ENCODE data around the gene EPAS1.

The EPAS1 gene

GRCh38 chr2:46283693-46284092 lies 13.5 kb upstream of the EPAS1 start:
- no peaks in the 10 kb centered on the region for H3K36me3 ChIP-seq (ENCODE audit: insufficient read depth, low read length)
- no peaks in the 10 kb centered on the region; the same call in 1 of the 2 replicates for H3K4me1 ChIP-seq (ENCODE audit: insufficient read depth, low read length)
- no peak overlapping the region for H3K9ac ChIP-seq (ENCODE audit: low read depth, low read length)
- no peaks in the 10 kb centered on the region for H3K9me3 ChIP-seq (ENCODE audit: control insufficient read depth, insufficient read depth, low read length)

- Histone ChIP-seq H3K36me3 (ENCODE audit: insufficient read depth, low read length) (no peaks in the 10 kb centered on the region), H3K9ac (ENCODE audit: low read depth, low read length) (no peak overlapping the region), H3K4me1 (ENCODE audit: insufficient read depth, low read length) (no peaks in the 10 kb centered on the region; the same call in 1 of the 2 replicates), H3K9me3 (ENCODE audit: control insufficient read depth, insufficient read depth, low read length) (no peaks in the 10 kb centered on the region)
These were observed 12.9 kb upstream of the EPAS1 start for GRCh38 chr2:46284260-46284659.

- no peaks in the 10 kb centered on the region for H3K9me3 ChIP-seq (ENCODE audit: control insufficient read depth, insufficient read depth, low read length)
- H3K36me3 ChIP-seq (ENCODE audit: insufficient read depth, low read length): no peaks in the 10 kb centered on the region
- no peaks in the 10 kb centered on the region; the same call in 1 of the 2 replicates for H3K4me1 ChIP-seq (ENCODE audit: insufficient read depth, low read length)
- no peak overlapping the region for H3K9ac ChIP-seq (ENCODE audit: low read depth, low read length)
These were observed 12.4 kb upstream of the EPAS1 start for GRCh38 chr2:46284796-46285195.

- no peaks in the 10 kb centered on the region for H3K9me3 ChIP-seq (ENCODE audit: control insufficient read depth, insufficient read depth, low read length)
- no peaks in the 10 kb centered on the region for H3K36me3 ChIP-seq (ENCODE audit: insufficient read depth, low read length)
- no peak overlapping the region for H3K9ac ChIP-seq (ENCODE audit: low read depth, low read length)
- no peaks in the 10 kb centered on the region; the same call in 1 of the 2 replicates for H3K4me1 ChIP-seq (ENCODE audit: insufficient read depth, low read length)
These were observed 10.5 kb upstream of the EPAS1 start for GRCh38 chr2:46286715-46287114.

GRCh38 chr2:46290078-46290477 lies 7.1 kb upstream of the EPAS1 start:
- Histone ChIP-seq H3K9me3 (ENCODE audit: control insufficient read depth, insufficient read depth, low read length) (no peaks in the 10 kb centered on the region), H3K4me1 (ENCODE audit: insufficient read depth, low read length) (0 out of 2 replicates have a peak, but pooled peaks cover 4% of the 10 kb centered on the region), H3K36me3 (ENCODE audit: insufficient read depth, low read length) (no peaks in the 10 kb centered on the region), H3K9ac (ENCODE audit: low read depth, low read length) (no peak overlapping the region)

GRCh38 chr2:46293466-46293865 lies 3.7 kb upstream of the EPAS1 start:
- Histone ChIP-seq H3K36me3 (ENCODE audit: insufficient read depth, low read length) (no peaks in the 10 kb centered on the region), H3K4me1 (ENCODE audit: insufficient read depth, low read length) (0 out of 2 replicates have a peak, but pooled peaks cover 4% of the 10 kb centered on the region), H3K9me3 (ENCODE audit: control insufficient read depth, insufficient read depth, low read length) (no peaks in the 10 kb centered on the region), H3K9ac (ENCODE audit: low read depth, low read length) (no peak overlapping the region)

- Histone ChIP-seq H3K4me1 (ENCODE audit: insufficient read depth, low read length) (peaks cover 5% of the 10 kb centered on the region; the same call in 1 of the 2 replicates), H3K9me3 (ENCODE audit: control insufficient read depth, insufficient read depth, low read length) (no peaks in the 10 kb centered on the region), H3K9ac (ENCODE audit: low read depth, low read length) (no peak overlapping the region), H3K36me3 (ENCODE audit: insufficient read depth, low read length) (no peaks in the 10 kb centered on the region)
These were observed 2.9 kb upstream of the EPAS1 start for GRCh38 chr2:46294176-46294836.

GRCh38 chr2:46296216-46296839 lies 879 bp upstream of the EPAS1 start:
- H3K36me3 ChIP-seq (ENCODE audit: insufficient read depth, low read length): no peaks in the 10 kb centered on the region
- 0 out of 2 replicates have a peak, but pooled peaks cover 3% of the 10 kb centered on the region for H3K9me3 ChIP-seq (ENCODE audit: control insufficient read depth, insufficient read depth, low read length)
- H3K4me1 ChIP-seq (ENCODE audit: insufficient read depth, low read length): peaks cover 17% of the 10 kb centered on the region
- peak overlapping the region; percentile 65; the same call in 1 of the 2 replicates for H3K9ac ChIP-seq (ENCODE audit: low read depth, low read length)

- H3K9me3 ChIP-seq (ENCODE audit: control insufficient read depth, insufficient read depth, low read length): 0 out of 2 replicates have a peak, but pooled peaks cover 3% of the 10 kb centered on the region
- H3K9ac ChIP-seq (ENCODE audit: low read depth, low read length): peak overlapping the region; percentile 82
- peaks cover 17% of the 10 kb centered on the region for H3K4me1 ChIP-seq (ENCODE audit: insufficient read depth, low read length)
- no peaks in the 10 kb centered on the region for H3K36me3 ChIP-seq (ENCODE audit: insufficient read depth, low read length)
These were observed 502 bp downstream of the EPAS1 start for GRCh38 chr2:46297546-46298271.

- Histone ChIP-seq H3K9ac (ENCODE audit: low read depth, low read length) (peak overlapping the region; percentile 82; the same call in 1 of the 2 replicates), H3K36me3 (ENCODE audit: insufficient read depth, low read length) (no peaks in the 10 kb centered on the region), H3K4me1 (ENCODE audit: insufficient read depth, low read length) (peaks cover 17% of the 10 kb centered on the region), H3K9me3 (ENCODE audit: control insufficient read depth, insufficient read depth, low read length) (0 out of 2 replicates have a peak, but pooled peaks cover 3% of the 10 kb centered on the region)
These were observed 990 bp downstream of the EPAS1 start for GRCh38 chr2:46298272-46298521.

GRCh38 chr2:46298522-46299353 lies 1.5 kb downstream of the EPAS1 start:
- Histone ChIP-seq H3K36me3 (ENCODE audit: insufficient read depth, low read length) (no peaks in the 10 kb centered on the region), H3K9me3 (ENCODE audit: control insufficient read depth, insufficient read depth, low read length) (0 out of 2 replicates have a peak, but pooled peaks cover 3% of the 10 kb centered on the region), H3K9ac (ENCODE audit: low read depth, low read length) (peak overlapping the region; percentile 82), H3K4me1 (ENCODE audit: insufficient read depth, low read length) (peaks cover 16% of the 10 kb centered on the region)

GRCh38 chr2:46299365-46300263 lies 2.4 kb downstream of the EPAS1 start:
- Histone ChIP-seq H3K9me3 (ENCODE audit: control insufficient read depth, insufficient read depth, low read length) (0 out of 2 replicates have a peak, but pooled peaks cover 5% of the 10 kb centered on the region), H3K36me3 (ENCODE audit: insufficient read depth, low read length) (no peaks in the 10 kb centered on the region), H3K4me1 (ENCODE audit: insufficient read depth, low read length) (peaks cover 17% of the 10 kb centered on the region), H3K9ac (ENCODE audit: low read depth, low read length) (peak overlapping the region; percentile 82; the same call in 1 of the 2 replicates)

GRCh38 chr2:46300406-46300832 lies 3.2 kb downstream of the EPAS1 start:
- H3K9ac ChIP-seq (ENCODE audit: low read depth, low read length): peak overlapping the region; percentile 82; the same call in 1 of the 2 replicates
- peaks cover 10% of the 10 kb centered on the region for H3K9me3 ChIP-seq (ENCODE audit: control insufficient read depth, insufficient read depth, low read length)
- no peaks in the 10 kb centered on the region for H3K36me3 ChIP-seq (ENCODE audit: insufficient read depth, low read length)
- peaks cover 19% of the 10 kb centered on the region for H3K4me1 ChIP-seq (ENCODE audit: insufficient read depth, low read length)

Measured in ES-I3 (cell line).